ENCODE results near the gene AIRE.

The AIRE gene

GRCh38 chr21:44306936-44307704, 21.4 kb downstream of the AIRE start:
- DNase-seq = no peak

- no peak for DNase-seq
Observed at GRCh38 chr21:44310628-44311507, 25.2 kb downstream of the AIRE start.

DNA sequence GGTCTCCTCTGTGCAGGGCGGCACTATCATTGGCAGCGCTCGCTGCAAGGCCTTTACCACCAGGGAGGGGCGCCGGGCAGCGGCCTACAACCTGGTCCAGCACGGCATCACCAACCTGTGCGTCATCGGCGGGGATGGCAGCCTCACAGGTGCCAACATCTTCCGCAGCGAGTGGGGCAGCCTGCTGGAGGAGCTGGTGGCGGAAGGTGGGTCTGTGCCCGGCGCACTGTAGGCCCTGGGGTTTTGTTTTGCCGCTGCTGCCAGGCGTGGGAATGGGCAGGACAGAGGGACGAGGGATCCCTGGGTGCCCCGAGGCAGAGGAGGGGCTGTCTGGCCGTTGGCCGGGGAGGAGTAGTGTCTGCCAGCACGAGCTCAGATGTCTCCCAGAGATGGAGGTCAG, 26.4 kb downstream of the AIRE start:
- DNase-seq = no peak

GRCh38 chr21:44312716-44313115, 27.0 kb downstream of the AIRE start:
- no peak for DNase-seq

GRCh38 chr21:44313451-44313850, 27.8 kb downstream of the AIRE start:
- DNase-seq = no peak

DNA sequence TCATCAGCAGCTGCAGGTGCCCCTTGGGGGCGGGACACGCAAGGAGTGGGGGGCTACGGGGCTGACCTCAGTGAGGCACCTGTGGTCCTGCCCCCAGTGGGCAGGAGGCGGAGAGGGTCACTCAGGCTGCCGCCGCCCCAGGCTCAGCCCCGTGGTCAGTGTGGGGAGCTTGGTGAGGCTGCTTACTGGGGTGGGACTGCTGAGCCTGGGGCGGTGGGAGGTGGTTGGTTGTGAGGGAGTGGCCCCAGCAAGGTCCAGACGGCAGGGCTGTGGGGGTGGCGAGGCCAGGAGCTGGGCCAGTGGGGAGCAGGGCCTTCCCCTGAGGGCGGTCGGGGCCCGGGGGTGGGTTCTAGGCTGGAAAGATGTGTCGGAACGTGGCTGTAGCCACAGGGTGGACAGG, 28.5 kb downstream of the AIRE start:
- no peak for DNase-seq

GRCh38 chr21:44314561-44314960, 28.9 kb downstream of the AIRE start:
- DNase-seq = no peak

DNA sequence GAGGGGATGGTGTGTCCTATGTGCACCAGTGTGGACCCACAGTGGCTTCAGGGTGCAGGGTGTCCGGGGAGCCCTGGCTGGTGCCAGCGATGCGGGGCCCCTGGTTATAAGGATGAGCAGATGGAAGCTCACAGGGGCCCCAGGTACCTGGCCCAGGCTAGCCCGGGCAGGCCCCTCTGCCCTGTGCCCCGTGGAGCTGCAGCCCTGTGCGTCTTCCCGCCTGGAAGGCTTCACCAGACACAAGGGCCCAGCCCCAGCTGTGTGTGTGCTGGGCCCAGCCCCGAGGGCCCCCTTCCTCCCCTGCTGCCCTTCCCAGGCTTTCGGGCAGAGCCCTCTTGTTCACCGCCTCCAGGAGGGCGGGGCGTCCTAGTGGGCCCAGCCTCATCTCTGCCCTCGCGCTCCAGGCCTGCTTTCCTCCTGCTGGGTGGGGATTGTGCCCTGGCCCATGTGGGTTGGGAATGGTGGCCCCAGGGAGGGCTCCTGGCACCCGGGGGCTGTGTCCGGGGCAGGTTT, 30.1 kb downstream of the AIRE start:
- DNase-seq = no peak

- DNase-seq = no peak
Observed at GRCh38 chr21:44316277-44316900, 30.7 kb downstream of the AIRE start.

DNA sequence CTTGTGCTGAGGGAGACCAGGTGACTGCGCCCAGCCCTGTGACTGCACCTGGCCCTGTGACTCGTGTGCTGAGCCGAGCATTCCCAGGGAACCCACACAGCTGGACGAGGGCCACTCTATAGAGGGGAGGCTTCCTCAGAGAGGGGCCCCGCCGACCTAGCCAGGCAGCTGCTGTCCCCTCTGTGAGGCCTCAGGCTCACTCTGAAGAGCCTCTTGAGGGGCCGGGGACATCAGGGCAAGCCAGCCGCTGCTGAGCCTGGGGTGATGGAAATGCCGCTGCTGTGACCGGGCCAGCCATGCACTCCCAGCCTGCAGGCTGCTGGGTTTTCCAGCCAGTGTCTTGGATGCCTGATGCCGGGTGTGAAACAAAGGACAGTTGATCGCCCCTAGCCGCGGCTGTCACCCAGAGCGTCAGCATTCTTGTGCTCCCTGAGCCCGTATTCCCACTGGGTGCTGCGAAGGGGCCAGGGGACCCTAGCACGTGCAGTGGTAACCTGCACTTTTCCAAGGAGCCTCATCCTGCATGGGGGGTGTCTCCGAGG, 31.6 kb downstream of the AIRE start:
- no peak for DNase-seq

GRCh38 chr21:44317871-44318270, 32.2 kb downstream of the AIRE start:
- DNase-seq = no peak

GRCh38 chr21:44318489-44319285, 33.0 kb downstream of the AIRE start:
- no peak for DNase-seq

- DNase-seq = no peak
Observed at GRCh38 chr21:44319407-44320065, 33.9 kb downstream of the AIRE start.

GRCh38 chr21:44320847-44321246, 35.2 kb downstream of the AIRE start:
- no peak for DNase-seq

GRCh38 chr21:44321846-44322450, 36.3 kb downstream of the AIRE start:
- DNase-seq = no peak

- no peak for DNase-seq
Observed at GRCh38 chr21:44322621-44323325, 37.1 kb downstream of the AIRE start.

DNA sequence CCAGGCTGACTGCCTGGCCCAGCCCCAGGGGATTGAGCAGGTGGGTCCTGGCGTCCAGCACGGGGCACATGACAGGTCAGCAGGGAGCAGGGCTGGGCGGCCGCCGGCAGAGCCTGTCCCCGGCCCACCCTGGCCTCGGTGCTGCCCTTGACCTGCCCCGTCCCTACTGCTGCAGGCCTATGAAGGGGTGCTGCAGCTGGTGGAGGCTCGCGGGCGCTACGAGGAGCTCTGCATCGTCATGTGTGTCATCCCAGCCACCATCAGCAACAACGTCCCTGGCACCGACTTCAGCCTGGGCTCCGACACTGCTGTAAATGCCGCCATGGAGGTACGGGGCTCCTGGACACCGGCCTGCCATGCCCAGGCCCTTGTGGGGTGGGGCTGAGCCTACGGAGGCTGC, 37.9 kb downstream of the AIRE start:
- no peak for DNase-seq

DNA sequence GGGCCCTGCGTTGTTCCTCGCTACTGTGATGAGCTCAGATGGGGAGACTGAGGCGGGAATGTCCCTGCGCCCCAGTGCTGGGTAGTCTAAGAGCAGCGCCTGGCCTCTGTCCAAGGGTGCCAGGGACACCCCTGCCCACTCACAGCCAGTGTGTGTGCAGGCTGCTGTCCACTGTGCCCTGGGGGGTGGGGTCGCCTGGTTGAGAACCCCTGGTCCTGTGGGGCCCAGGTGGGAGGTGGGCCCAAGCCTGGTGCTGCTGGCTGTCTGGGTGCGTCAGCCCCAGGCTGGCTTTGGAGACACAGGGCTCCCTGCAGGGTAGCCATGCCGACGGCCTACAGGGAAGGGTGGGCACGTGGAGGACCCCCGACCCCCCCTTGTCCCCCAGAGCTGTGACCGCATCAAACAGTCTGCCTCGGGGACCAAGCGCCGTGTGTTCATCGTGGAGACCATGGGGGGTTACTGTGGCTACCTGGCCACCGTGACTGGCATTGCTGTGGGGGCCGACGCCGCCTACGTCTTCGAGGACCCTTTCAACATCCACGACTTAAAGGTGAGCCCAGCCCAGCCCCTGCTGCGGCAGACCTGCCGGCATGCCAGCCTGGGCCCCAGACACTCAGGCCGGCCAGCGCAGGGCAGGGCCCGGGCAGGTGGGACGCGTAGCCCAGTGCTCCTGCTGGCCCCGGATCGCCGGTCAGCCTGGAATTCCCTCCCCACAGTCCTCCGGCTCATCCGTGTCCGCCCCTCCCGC, 38.6 kb downstream of the AIRE start:
- no peak for DNase-seq

- no peak for DNase-seq
Observed at GRCh38 chr21:44324854-44325107, 39.1 kb downstream of the AIRE start.
